A204.1 (cell line): Measurements from ENCODE around the gene HEY2.
"Not testable (repeated sequence)": the region's sequence is repeated elsewhere in the genome, so short reads cannot be mapped to it uniquely, and the experiment has no call there.

ENCODE experiments used
- FAIRE-seq: peaks from 2 replicates; lab custom pipeline; 2012; peaks lifted over from hg19 to GRCh38; lab: Jason Lieb, UNC

The HEY2 gene

GRCh38 chr6:125773387-125774341 is 24.2 kb downstream of the HEY2 start:
- FAIRE-seq, result peak; percentile 32

DNA sequence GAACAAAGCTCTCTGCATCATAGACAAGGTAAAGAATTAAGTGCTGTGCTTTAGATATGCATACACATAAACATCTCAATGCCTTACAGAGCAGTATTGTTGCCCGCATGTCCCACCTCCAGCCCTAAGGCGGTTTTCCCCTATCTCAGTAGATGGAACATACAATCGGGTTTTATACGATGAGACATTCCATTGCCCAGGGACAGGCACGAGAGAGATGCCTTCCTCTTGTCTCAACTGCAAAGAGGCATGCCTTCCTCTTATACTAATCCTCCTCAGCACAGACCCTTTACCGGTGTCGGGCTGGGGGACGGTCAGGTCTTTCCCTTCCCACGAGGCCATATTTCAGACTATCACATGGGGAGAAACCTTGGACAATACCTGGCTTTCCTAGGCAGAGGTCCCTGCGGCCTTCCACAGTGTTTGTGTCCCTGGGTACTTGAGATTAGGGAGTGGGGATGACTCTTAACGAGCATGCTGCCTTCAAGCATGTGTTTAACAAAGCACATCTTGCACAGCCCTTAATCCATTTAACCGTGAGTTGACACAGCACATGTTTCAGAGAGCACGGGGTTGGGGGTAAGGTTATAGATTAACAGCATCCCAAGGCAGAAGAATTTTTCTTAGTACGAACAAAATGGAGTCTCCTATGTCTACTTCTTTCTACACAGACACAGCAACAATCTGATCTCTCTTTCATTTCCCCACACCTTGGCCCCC is 26.8 kb downstream of the HEY2 start:
- not testable (repeated sequence) for FAIRE-seq

- peak; percentile 88 for FAIRE-seq
These were observed 30.6 kb downstream of the HEY2 start for GRCh38 chr6:125779924-125780539.

DNA sequence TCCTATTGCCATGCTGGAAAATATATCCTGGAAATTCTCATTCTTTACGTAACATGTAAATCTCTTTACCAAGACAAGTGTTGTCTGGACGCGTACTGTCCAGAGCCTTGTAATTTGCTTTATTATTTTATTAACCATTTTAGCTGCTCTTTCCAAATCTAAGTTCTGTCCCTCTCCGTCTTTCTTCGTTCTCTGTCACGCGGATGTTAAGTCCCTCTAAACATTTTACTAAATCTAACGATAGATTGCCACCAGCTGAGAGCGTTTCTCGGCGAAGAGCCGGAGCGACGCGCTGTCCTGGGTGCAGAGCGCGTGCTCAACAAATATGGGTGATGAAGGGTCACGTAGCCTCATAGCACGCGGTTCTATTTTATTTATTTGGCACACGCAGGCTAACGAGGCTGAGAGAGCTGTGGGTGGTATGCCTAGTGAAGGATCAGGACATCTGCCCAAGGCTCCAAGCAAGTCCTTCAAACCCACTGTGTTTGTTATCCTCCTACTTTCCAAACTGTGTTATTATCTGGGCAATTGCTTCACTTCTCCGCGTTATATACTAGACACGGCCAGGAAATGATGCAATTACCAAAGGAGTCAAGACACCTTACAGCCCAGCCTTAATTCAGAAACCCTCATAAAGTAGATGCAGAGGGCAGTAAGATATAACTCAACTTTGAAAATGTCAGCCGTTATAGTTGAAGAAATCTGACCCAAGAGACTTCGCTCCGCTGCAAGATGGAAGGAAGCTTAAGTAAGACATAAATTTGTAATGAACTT is 31.3 kb downstream of the HEY2 start:
- no peak for FAIRE-seq

- peak; percentile 80 for FAIRE-seq
These were observed 32.0 kb downstream of the HEY2 start for GRCh38 chr6:125781314-125781868.

DNA sequence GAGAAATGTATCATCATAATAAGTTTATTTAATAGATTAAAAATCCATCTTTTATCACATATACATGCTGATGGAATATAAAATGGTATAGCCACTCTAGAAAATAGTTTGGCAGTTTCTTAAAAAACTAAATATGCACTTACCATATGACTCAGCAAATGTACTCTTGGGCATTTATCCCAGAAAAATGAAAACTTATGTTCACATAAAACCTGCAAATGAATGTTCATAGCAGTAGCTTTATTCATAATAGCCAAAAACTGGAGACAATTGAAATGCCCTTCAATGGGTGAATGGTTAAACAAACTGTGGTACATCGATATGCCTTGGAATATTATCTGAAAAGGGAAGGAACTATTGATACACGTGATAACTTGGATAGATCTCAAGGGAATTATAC is 34.9 kb downstream of the HEY2 start:
- FAIRE-seq, result no peak

DNA sequence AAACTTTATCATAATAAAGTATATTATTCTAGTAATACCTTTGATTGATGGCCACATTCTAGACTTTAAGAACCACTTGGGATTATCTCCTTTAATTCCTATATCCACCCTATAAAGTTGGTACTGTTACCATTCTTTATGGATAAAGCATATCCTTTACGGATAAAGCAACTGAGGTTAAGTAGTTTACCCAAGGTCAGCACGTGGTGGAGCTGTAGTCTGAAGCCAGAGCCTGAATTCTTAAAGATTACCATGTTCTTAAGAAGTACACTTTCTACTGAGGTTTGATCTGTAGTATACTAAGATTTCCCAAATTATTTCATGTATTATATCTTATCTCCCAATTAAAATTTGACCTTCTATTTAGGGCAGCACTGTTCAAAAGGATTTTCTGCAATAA is 38.4 kb downstream of the HEY2 start:
- peak; percentile 91 for FAIRE-seq

- no peak for FAIRE-seq
These were observed 39.7 kb downstream of the HEY2 start for GRCh38 chr6:125789167-125789566.

DNA sequence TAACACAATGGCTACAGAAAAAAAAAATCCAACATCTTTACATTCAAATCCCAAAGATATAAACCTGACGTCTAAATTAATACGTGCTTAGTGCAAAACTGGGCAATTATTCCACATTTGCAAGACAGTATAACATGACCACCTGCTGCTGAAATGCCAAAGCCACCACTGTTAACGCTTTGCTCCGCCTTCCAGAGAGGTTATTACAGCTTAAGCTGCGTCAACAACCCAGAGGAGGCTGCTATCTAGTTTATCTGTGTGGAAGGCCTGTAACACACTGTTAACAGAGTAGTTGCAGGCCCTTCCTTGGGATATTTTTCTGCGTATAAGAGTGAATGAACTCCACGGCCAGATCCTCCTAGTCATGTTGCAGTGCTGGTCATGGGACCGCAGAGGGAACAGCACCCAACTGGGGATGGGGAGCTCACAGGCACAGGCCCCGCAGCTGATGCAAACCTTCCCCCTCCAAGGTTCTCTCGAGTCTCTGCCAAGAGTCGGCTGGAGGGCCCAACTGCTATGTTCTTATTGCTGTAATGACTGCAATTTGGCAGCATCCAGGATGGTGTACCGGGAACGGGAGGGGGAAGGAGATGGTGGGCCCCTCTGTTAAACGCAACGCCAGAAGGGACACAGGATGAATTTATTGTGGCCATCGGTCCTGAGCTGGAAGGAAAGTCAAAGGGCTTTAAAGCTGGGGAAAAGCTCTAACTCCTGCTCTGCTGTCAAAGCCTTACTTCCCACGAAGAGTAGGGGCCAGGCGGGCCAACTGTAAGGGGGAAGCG is 40.3 kb downstream of the HEY2 start:
- FAIRE-seq, result no peak

GRCh38 chr6:125790358-125791150 is 41.1 kb downstream of the HEY2 start, which contains the start of gene NCOA7:
Gene NCOA7 (plus strand): TSS chr6:125790960. CDS start chr6:125815355, 24,395 bp downstream.
- FAIRE-seq, result no peak

- no peak for FAIRE-seq
These were observed 41.9 kb downstream of the HEY2 start for GRCh38 chr6:125791151-125791819.

DNA sequence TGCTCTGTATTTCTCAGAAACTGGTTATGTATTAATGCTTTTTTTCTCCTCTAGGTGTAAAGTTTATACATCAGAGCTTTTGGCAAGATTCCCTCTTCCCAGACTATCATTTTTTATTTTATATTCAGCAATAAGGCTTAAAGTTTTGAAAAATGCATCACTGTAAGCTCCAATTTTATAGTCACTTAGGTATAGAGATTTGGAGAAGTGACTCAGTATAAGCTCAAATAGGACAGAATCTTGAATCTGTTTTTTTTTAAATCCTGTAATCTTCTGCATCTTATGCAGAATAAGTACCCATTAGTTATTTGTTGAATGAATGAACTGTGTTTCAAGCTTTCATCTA is 42.4 kb downstream of the HEY2 start:
- peak; percentile 34 for FAIRE-seq

GRCh38 chr6:125792172-125792571 is 42.7 kb downstream of the HEY2 start:
- FAIRE-seq, result no peak

GRCh38 chr6:125792680-125793079 is 43.2 kb downstream of the HEY2 start:
- no peak for FAIRE-seq

GRCh38 chr6:125793280-125793679 is 43.8 kb downstream of the HEY2 start:
- FAIRE-seq, result no peak

DNA sequence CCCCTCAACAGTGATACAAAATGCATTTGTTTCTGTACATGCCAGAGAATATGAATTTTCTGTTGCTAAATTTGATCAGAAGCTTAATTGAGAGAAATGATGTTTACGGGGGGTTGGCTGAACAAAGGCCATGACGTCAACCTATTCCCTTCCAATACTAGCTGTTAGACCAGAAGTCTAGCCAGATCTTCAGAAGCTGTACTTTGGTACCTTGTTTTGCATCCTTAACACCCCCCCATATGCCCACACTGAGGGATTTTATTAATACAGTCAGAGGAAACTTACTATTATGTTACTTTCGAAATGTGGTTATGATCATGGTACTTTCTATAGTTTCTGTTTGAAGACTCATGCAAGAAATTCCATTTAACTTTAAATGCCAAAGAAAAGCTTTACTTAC is 44.4 kb downstream of the HEY2 start:
- no peak for FAIRE-seq

GRCh38 chr6:125794342-125795137 is 45.1 kb downstream of the HEY2 start:
- FAIRE-seq, result no peak

GRCh38 chr6:125795301-125795700 is 45.9 kb downstream of the HEY2 start:
- FAIRE-seq, result no peak
